Activated CD4-positive, alpha-beta T cell treated with anti-CD3 and anti-CD28 coated beads for 36 hours (primary cell): Measurements from ENCODE around the gene TYW1. TPM values are rescaled to one million over a fixed set of nuclear protein-coding genes. Genes with fewer than 3 reads are reported as not detected.
"Not testable (repeated sequence)": the region's sequence is repeated elsewhere in the genome, so short reads cannot be mapped to it uniquely, and the experiment has no call there.

Source experiments
- ATAC-seq: fragments of 200-7000 bp; cut with Tn5 transposase; one replicate; pipeline ENCODE4 v1.10.0; 2021; ENCODE audit warnings: mild to moderate bottlenecking, moderate library complexity
- CTCF ChIA-PET: fragments of 350-600 bp; sonication (Branson Sonifier 250); formaldehyde crosslinking; loops from one replicate; lab custom pipeline; 2021; ENCODE audit warnings: antibody characterized with exemption; lab: Charles Lee
- POLR2A ChIA-PET: fragments of 350-600 bp; sonication (Branson Sonifier 250); formaldehyde crosslinking; loops from one replicate; lab custom pipeline; 2021; ENCODE audit warnings: antibody characterized with exemption, inconsistent platforms; lab: Charles Lee
- DNase-seq: peaks from one replicate; pipeline ENCODE4 v3.0.0-alpha.2; 2020
- H3K27ac Mint-ChIP-seq: one replicate; pipeline ENCODE4 v1.8.0; 2021; ENCODE audit warnings: mixed read lengths
- H3K27me3 Mint-ChIP-seq: one replicate; pipeline ENCODE4 v1.8.0; 2021; ENCODE audit warnings: mixed read lengths
- H3K36me3 Mint-ChIP-seq: one replicate; pipeline ENCODE4 v1.8.0; 2021; ENCODE audit warnings: low read depth, mixed read lengths
- H3K4me1 Mint-ChIP-seq: one replicate; pipeline ENCODE4 v1.8.0; 2021; ENCODE audit warnings: mixed read lengths
- H3K4me3 Mint-ChIP-seq: one replicate; pipeline ENCODE4 v1.8.0; 2021; ENCODE audit warnings: mild to moderate bottlenecking, moderate library complexity, mixed read lengths
- H3K9me3 Mint-ChIP-seq: one replicate; pipeline ENCODE4 v1.8.0; 2021; ENCODE audit warnings: low read depth, mixed read lengths
- intact Hi-C, 2 experiments: fragments of 100-400 bp; cut with DNase I in 1 of 2; cut with micrococcal nuclease in 1 of 2; formaldehyde crosslinking; loops; one replicate each; pipeline versions ENCODE4 v1.14.2 to v1.15.1; 2022 to 2024; cut with DNase I, micrococcal nuclease
- total RNA-seq, 2 experiments: library from RNA; stranded (reverse); gene quantifications; one replicate each; pipeline ENCODE4 v1.2.3, GENCODE V29; 2021

TYW1 gene
- total RNA-seq, 2 experiments from 2014 or later: 13.1 to 14.7 TPM

GRCh38 chr7:67049908-67050307, 53.3 kb downstream of the TYW1 start:
- H3K9me3 Mint-ChIP-seq, H3K27ac Mint-ChIP-seq, H3K27me3 Mint-ChIP-seq, POLR2A ChIA-PET, DNase-seq, CTCF ChIA-PET, ATAC-seq, H3K4me3 Mint-ChIP-seq, intact Hi-C loops: not testable (repeated sequence)
- peaks cover 52% of the 10 kb centered on the region for H3K36me3 Mint-ChIP-seq
- peaks cover 14% of the 10 kb centered on the region for H3K4me1 Mint-ChIP-seq

GRCh38 chr7:67052161-67052560, 55.5 kb downstream of the TYW1 start:
- H3K27me3 Mint-ChIP-seq, H3K9me3 Mint-ChIP-seq, POLR2A ChIA-PET, CTCF ChIA-PET, DNase-seq, H3K4me3 Mint-ChIP-seq, intact Hi-C loops: not testable (repeated sequence)
- H3K4me1 Mint-ChIP-seq: peaks cover 15% of the 10 kb centered on the region
- peaks cover 55% of the 10 kb centered on the region for H3K36me3 Mint-ChIP-seq
- peak; percentile 44 for ATAC-seq
- peak overlapping the region; percentile 51 for H3K27ac Mint-ChIP-seq

GRCh38 chr7:67056683-67057082, 60.0 kb downstream of the TYW1 start:
- intact Hi-C loops: no loop called here
- Mint-ChIP-seq H3K4me1 (peaks cover 10% of the 10 kb centered on the region), H3K4me3 (no peak overlapping the region), H3K36me3 (peaks cover 45% of the 10 kb centered on the region), H3K9me3 (peaks cover 5% of the 10 kb centered on the region), H3K27ac (no peak overlapping the region), H3K27me3 (no peaks in the 10 kb centered on the region)
- DNase-seq: no peak
- ChIA-PET CTCF (no interaction called here), POLR2A (no interaction called here)
- no peak for ATAC-seq

GRCh38 chr7:67061321-67061720, 64.7 kb downstream of the TYW1 start:
- DNase-seq, H3K4me1 Mint-ChIP-seq, H3K27ac Mint-ChIP-seq, H3K27me3 Mint-ChIP-seq, intact Hi-C loops, ATAC-seq, H3K9me3 Mint-ChIP-seq, H3K4me3 Mint-ChIP-seq, POLR2A ChIA-PET: not testable (repeated sequence)
- CTCF ChIA-PET: interaction anchor here (1.3 kb wide), 1 partner anchor 16 kb away, joined by 5 read pairs; no protein-coding TSS in a partner anchor
- peaks cover 39% of the 10 kb centered on the region for H3K36me3 Mint-ChIP-seq

GRCh38 chr7:67062802-67063201, 66.2 kb downstream of the TYW1 start:
- H3K4me3 Mint-ChIP-seq, H3K27ac Mint-ChIP-seq, H3K4me1 Mint-ChIP-seq, ATAC-seq, H3K9me3 Mint-ChIP-seq, DNase-seq, H3K27me3 Mint-ChIP-seq, CTCF ChIA-PET, POLR2A ChIA-PET, intact Hi-C loops: not testable (repeated sequence)
- peaks cover 41% of the 10 kb centered on the region for H3K36me3 Mint-ChIP-seq

GRCh38 chr7:67066950-67067622, 70.5 kb downstream of the TYW1 start:
- POLR2A ChIA-PET, H3K27me3 Mint-ChIP-seq, H3K4me1 Mint-ChIP-seq, intact Hi-C loops, CTCF ChIA-PET, H3K4me3 Mint-ChIP-seq, H3K9me3 Mint-ChIP-seq, H3K27ac Mint-ChIP-seq: not testable (repeated sequence)
- peak; percentile 9 for DNase-seq
- peak; percentile 36 for ATAC-seq
- H3K36me3 Mint-ChIP-seq: peaks cover 62% of the 10 kb centered on the region

GRCh38 chr7:67076120-67076519, 79.5 kb downstream of the TYW1 start:
- CTCF ChIA-PET, H3K27ac Mint-ChIP-seq, intact Hi-C loops, POLR2A ChIA-PET, H3K4me1 Mint-ChIP-seq, DNase-seq, H3K27me3 Mint-ChIP-seq, ATAC-seq, H3K4me3 Mint-ChIP-seq: not testable (repeated sequence)
- Mint-ChIP-seq H3K9me3 (peaks cover 30% of the 10 kb centered on the region), H3K36me3 (peaks cover 70% of the 10 kb centered on the region)

- H3K27ac Mint-ChIP-seq, POLR2A ChIA-PET, DNase-seq, H3K4me3 Mint-ChIP-seq, ATAC-seq, H3K4me1 Mint-ChIP-seq, H3K27me3 Mint-ChIP-seq, intact Hi-C loops, CTCF ChIA-PET: not testable (repeated sequence)
- Mint-ChIP-seq H3K36me3 (peaks cover 65% of the 10 kb centered on the region), H3K9me3 (peaks cover 16% of the 10 kb centered on the region)
These were observed 86.2 kb downstream of the TYW1 start for GRCh38 chr7:67082880-67083279.

GRCh38 chr7:67089261-67089660, 92.6 kb downstream of the TYW1 start:
- intact Hi-C loops, H3K27me3 Mint-ChIP-seq, POLR2A ChIA-PET, H3K4me3 Mint-ChIP-seq, DNase-seq, CTCF ChIA-PET, H3K27ac Mint-ChIP-seq, ATAC-seq, H3K9me3 Mint-ChIP-seq, H3K4me1 Mint-ChIP-seq: not testable (repeated sequence)
- H3K36me3 Mint-ChIP-seq: peaks cover 37% of the 10 kb centered on the region

- H3K27me3 Mint-ChIP-seq, H3K4me1 Mint-ChIP-seq, H3K27ac Mint-ChIP-seq, intact Hi-C loops, H3K9me3 Mint-ChIP-seq, POLR2A ChIA-PET, H3K4me3 Mint-ChIP-seq, ATAC-seq, DNase-seq, CTCF ChIA-PET: not testable (repeated sequence)
- H3K36me3 Mint-ChIP-seq: peaks cover 34% of the 10 kb centered on the region
These were observed 94.4 kb downstream of the TYW1 start for GRCh38 chr7:67091053-67091452.

- CTCF ChIA-PET, POLR2A ChIA-PET, H3K4me3 Mint-ChIP-seq, H3K9me3 Mint-ChIP-seq, H3K27me3 Mint-ChIP-seq, intact Hi-C loops, H3K27ac Mint-ChIP-seq, DNase-seq, ATAC-seq: not testable (repeated sequence)
- Mint-ChIP-seq H3K4me1 (peaks cover 18% of the 10 kb centered on the region), H3K36me3 (peaks cover 37% of the 10 kb centered on the region)
These were observed 101.4 kb downstream of the TYW1 start for GRCh38 chr7:67098031-67098430.

- peak overlapping the region; percentile 35 for H3K27ac Mint-ChIP-seq
- H3K36me3 Mint-ChIP-seq: peaks cover 44% of the 10 kb centered on the region
- peaks cover 11% of the 10 kb centered on the region for H3K9me3 Mint-ChIP-seq
- ATAC-seq, H3K27me3 Mint-ChIP-seq, POLR2A ChIA-PET, H3K4me3 Mint-ChIP-seq, DNase-seq, CTCF ChIA-PET, intact Hi-C loops: not testable (repeated sequence)
- peaks cover 26% of the 10 kb centered on the region for H3K4me1 Mint-ChIP-seq
These were observed 102.8 kb downstream of the TYW1 start for GRCh38 chr7:67099406-67099805.
